ENCODE data around the gene FILIP1L. TPM values are rescaled to one million over a fixed set of nuclear protein-coding genes. Genes with fewer than 3 reads are reported as not detected.
A peak's percentile ranks its signal among the peaks of the same experiment; 100 is the strongest.

The FILIP1L gene
- total RNA-seq, 1 donor: 15.2 TPM

DNA sequence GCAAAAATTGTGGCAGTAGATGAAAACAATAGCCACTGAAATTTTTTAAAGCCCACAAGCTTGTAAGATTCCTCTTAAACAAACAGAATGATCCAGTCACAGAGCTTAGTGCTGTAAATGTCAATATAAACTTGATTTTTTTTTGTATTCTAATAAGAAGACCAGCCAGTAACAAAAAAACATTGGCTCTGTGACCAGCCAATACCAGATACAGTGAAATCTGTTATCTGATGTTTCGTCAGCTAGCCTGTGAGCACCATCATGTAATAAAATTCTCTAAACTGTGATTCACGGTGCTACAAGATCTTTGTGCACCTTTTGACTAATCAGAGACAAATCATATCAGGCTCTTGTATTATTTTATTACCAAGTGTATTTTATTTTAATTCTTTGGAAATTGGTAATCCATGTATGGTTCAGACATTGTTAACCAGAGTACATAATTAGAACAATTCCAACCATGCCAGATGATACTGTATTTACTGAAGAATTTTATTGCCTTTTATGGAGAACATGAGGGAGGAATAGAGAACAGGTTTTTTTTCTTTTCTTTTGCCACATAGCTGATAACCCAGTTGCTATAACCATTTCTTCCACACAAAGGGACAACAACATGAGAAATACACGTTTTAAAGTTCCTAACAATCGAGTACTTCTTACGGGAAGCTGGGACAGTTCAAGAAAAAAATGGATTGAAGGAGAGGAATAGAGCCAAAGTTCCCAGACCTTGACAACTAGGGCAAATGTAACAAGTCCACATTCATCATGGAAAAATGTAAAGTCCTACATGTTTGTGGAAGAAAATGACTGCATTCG, 71.9 kb downstream of the FILIP1L start:
- H3K4me3 ChIP-seq (ENCODE audit: low read depth, low read length): no peak overlapping the region
- TF ChIP-seq, protein P1, sequence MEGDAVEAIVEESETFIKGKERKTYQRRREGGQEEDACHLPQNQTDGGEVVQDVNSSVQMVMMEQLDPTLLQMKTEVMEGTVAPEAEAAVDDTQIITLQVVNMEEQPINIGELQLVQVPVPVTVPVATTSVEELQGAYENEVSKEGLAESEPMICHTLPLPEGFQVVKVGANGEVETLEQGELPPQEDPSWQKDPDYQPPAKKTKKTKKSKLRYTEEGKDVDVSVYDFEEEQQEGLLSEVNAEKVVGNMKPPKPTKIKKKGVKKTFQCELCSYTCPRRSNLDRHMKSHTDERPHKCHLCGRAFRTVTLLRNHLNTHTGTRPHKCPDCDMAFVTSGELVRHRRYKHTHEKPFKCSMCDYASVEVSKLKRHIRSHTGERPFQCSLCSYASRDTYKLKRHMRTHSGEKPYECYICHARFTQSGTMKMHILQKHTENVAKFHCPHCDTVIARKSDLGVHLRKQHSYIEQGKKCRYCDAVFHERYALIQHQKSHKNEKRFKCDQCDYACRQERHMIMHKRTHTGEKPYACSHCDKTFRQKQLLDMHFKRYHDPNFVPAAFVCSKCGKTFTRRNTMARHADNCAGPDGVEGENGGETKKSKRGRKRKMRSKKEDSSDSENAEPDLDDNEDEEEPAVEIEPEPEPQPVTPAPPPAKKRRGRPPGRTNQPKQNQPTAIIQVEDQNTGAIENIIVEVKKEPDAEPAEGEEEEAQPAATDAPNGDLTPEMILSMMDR (IDR thresholded peaks at IDR 0.05; ENCODE audit: insufficient read depth, low read length): no peak
- peak; percentile 97 for DNase-seq (ENCODE audit: low read depth)

DNA sequence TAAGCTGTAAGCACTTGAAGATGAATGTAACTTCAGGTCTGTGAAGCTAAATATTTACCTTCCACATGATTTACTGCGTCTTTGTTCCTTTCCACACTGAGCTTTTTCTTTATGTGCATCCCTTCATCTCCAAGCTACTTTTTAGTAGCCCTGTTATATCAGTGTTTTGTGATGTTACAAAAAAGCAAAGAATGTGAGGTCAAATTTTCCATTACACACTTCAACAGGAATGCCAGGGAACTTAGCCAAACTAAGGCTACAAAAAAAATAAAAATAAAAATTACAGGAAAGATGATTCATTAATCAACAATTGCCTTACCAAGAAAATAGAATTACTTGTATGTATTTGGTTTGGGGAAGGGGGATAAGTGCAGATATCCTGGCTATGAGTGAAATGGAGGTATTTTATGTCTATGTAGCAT, 73.0 kb downstream of the FILIP1L start:
- TF ChIP-seq, protein P1 (IDR thresholded peaks at IDR 0.05; ENCODE audit: insufficient read depth, low read length): no peak
- DNase-seq (ENCODE audit: low read depth): peak; percentile 98
- no peak overlapping the region for H3K4me3 ChIP-seq (ENCODE audit: low read depth, low read length)

DNA sequence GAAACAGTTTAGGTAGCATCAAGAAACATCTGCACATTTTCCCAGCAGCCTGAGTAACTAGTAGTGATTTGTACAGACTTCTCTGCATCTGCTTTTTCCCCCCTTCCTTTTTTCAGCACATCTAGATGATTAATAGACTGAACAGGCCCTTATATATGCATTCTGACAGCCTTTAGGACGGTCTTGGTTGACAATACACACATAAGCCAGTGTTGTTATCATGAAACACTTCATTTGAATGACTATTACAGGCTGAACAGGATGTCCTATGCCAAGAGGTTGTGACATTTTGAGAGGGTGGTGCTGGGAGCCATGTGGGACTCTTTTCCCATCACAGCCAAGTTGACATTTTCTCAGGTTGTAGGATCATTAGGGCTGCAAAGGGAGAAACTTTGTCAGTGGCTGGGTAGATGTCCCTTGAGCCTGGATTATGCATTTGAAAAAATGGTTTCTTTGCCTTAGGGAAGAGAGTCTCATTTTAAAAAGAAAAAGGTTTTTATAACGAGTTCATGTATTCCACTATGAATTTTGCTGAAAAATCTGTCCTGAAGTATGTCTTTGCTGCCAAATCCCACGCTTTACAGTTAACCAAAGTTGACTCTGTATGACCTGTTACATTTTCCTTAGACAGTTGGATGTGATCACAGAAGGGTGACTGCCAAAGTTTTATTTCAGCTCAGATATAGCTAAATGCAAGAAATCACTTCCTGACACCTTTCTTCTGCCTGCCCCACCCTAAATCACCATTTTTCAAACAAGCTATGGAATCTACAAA, 73.7 kb downstream of the FILIP1L start:
- TF ChIP-seq, protein P1 (IDR thresholded peaks at IDR 0.05; ENCODE audit: insufficient read depth, low read length): no peak
- peak; percentile 91 for DNase-seq (ENCODE audit: low read depth)
- H3K4me3 ChIP-seq (ENCODE audit: low read depth, low read length): no peak overlapping the region

DNA sequence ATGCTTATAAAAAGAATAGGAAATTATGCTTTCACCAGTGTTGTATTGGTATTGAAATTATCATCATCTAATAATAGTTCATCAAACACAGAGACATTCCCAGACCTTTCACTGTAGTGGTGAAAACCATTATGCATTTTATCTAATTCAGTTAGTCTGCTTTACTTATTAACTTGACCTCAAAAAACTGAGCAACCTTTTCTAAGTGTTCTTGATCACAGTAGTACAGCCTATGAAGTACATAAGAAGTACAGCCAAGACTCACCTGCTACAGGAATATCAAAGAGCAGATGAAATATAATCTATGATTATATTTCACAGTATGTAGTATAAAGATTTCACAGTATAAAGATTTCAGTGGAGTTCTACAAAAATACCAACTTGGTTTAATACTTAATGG, 75.2 kb downstream of the FILIP1L start:
- no peak for DNase-seq (ENCODE audit: low read depth)
- TF ChIP-seq, protein P1 (IDR thresholded peaks at IDR 0.05; ENCODE audit: insufficient read depth, low read length): no peak
- H3K4me3 ChIP-seq (ENCODE audit: low read depth, low read length): no peak overlapping the region

DNA sequence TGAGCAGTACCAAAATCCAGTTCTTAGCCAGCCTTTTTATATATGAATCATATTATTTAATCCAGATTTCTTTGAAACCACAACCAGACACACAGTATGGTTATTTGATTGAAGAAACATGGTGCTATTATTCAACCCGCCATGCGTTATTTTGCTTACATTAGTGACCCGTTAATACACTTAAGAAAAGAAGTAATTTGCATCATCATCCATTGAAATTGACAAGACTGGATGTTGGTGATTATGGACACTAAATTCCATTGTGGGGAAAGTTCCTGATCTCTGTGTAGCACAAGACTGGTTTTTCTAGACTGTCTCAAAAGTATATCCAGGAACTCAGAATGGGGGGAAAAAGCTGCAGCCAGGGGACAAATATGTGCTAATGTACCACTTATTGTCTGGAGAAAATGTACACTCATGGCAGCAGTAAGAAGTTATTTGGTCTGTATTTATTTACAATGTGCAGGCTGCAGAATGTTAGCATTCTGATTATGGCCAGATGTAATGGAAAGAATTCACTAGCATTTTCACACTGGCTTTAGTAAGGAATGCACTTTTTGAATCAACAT, 80.3 kb downstream of the FILIP1L start:
- DNase-seq (ENCODE audit: low read depth): peak; percentile 42
- TF ChIP-seq, protein P1 (IDR thresholded peaks at IDR 0.05; ENCODE audit: insufficient read depth, low read length): no peak
- no peak overlapping the region for H3K4me3 ChIP-seq (ENCODE audit: low read depth, low read length)

DNA sequence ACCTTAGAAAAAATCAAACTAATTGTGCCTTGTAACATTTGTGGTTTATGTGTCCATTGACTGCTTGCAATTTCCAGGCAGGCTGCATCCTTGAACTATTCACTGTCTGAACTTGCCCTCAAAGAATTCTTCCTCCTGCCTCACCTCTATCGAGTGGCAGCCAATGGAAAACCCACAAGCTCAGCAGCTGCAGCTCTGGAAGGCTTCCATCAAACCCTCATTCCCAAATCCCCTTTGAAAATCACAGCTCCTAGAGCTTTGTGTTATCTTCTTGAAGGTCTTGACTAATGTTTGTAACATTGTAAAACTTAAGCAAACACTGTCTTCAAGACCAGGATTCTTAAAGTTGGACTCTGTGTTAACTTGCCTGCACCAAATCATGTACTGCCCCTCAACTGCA, 81.1 kb downstream of the FILIP1L start:
- no peak overlapping the region for H3K4me3 ChIP-seq (ENCODE audit: low read depth, low read length)
- peak; percentile 95 for DNase-seq (ENCODE audit: low read depth)
- TF ChIP-seq, protein P1 (IDR thresholded peaks at IDR 0.05; ENCODE audit: insufficient read depth, low read length): no peak

Data from fibroblast of the aortic adventitia (primary cell).